A673 (cell line): ENCODE results near the gene PIGL. TPM values are rescaled to one million over a fixed set of nuclear protein-coding genes. Genes with fewer than 3 reads are reported as not detected.

Experiments
- BruUV-seq: library from RNA; stranded (reverse); fragments of 400-500 nt; replicated peaks from 2 replicates; lab custom pipeline; 2021; lab: Mats Ljungman, UMichigan
- CTCF ChIA-PET: fragments of 300-600 bp; sonication (Branson Sonifier 250); formaldehyde crosslinking; loops from one replicate; lab custom pipeline; 2022; ENCODE audit warnings: antibody characterized with exemption; lab: Charles Lee
- POLR2A ChIA-PET: fragments of 300-600 bp; sonication (Branson Sonifier 250); formaldehyde crosslinking; loops from one replicate; lab custom pipeline; 2022; ENCODE audit warnings: antibody characterized with exemption; ENCODE audit not compliant: low non-redundant PET; lab: Charles Lee
- DNase-seq: peaks from one replicate; pipeline ENCODE4 v3.0.0-alpha.2; 2015; ENCODE audit warnings: low spot score
- H3K27ac ChIP-seq: fragments of 200-600 bp; sonication (generic); 2 replicates; pipeline ENCODE4 v1.5.1; 2016; ENCODE audit warnings: mixed run types, low read depth, mild to moderate bottlenecking, mixed read lengths, antibody characterized with exemption, low read length; ENCODE audit not compliant: poor library complexity, severe bottlenecking
- H3K27me3 ChIP-seq: fragments of 200-600 bp; sonication (generic); replicated peaks from 2 replicates; pipeline ENCODE4 v1.6.1; 2017; ENCODE audit warnings: mixed run types, low read depth, mild to moderate bottlenecking, mixed read lengths, antibody characterized with exemption, low read length; ENCODE audit not compliant: insufficient read depth, poor library complexity
- H3K36me3 ChIP-seq: fragments of 200-600 bp; sonication (generic); 2 replicates; pipeline ENCODE4 v1.6.1; 2016; ENCODE audit warnings: mixed run types, mild to moderate bottlenecking, mixed read lengths, antibody characterized with exemption, low read length; ENCODE audit not compliant: insufficient read depth, poor library complexity, severe bottlenecking
- H3K4me1 ChIP-seq: fragments of 200-600 bp; sonication (generic); 2 replicates; pipeline ENCODE4 v1.6.1; 2017; ENCODE audit warnings: mixed run types, mild to moderate bottlenecking, mixed read lengths, antibody characterized with exemption, low read length; ENCODE audit not compliant: insufficient read depth, poor library complexity, severe bottlenecking
- H3K4me3 ChIP-seq: fragments of 200-600 bp; sonication (generic); 2 replicates; pipeline ENCODE4 v1.5.1; 2016; ENCODE audit warnings: low read depth, mixed run types, mild to moderate bottlenecking, mixed read lengths, low read length; ENCODE audit not compliant: poor library complexity, severe bottlenecking
- H3K9me3 ChIP-seq: fragments of 200-600 bp; sonication (generic); 2 replicates; pipeline ENCODE4 v1.6.1; 2016; ENCODE audit warnings: mixed run types, low read depth, mild to moderate bottlenecking, mixed read lengths, antibody characterized with exemption, low read length; ENCODE audit not compliant: poor library complexity, severe bottlenecking
- CTCF ChIP-seq: fragments of 300-800, 200-600 bp; sonication (generic); conservative IDR thresholded peaks from 2 replicates; pipeline ENCODE4 v1.5.1; 2017; ENCODE audit warnings: low read depth, mild to moderate bottlenecking, antibody characterized with exemption, low read length, moderate library complexity, mixed read lengths
- EZH2 ChIP-seq: fragments of 200-600 bp; sonication (generic); IDR thresholded peaks from 2 replicates; pipeline ENCODE4 v1.6.1; 2017; ENCODE audit warnings: borderline replicate concordance, low read depth, mild to moderate bottlenecking, mixed read lengths, antibody characterized with exemption, low read length; ENCODE audit not compliant: poor library complexity, severe bottlenecking
- intact Hi-C: fragments of 100-400 bp; cut with micrococcal nuclease; formaldehyde crosslinking; loops from one replicate; pipeline ENCODE4 v1.10.0; 2022; ENCODE audit not compliant: unreplicated experiment
- total RNA-seq: library from RNA; stranded (reverse); gene quantifications from 2 replicates; pipeline ENCODE4 v1.2.3, GENCODE V29; 2021

Gene PIGL
- total RNA-seq, 1 experiment from 2014 or later = 31.7 TPM

GRCh38 chr17:16251556-16251955 lies 34.5 kb downstream of the PIGL start:
- no TSS peak for BruUV-seq
- Histone ChIP-seq H3K4me3 (no peak overlapping the region), H3K9me3 (no peaks in the 10 kb centered on the region), H3K27ac (no peak overlapping the region), H3K36me3 (no peaks in the 10 kb centered on the region), H3K4me1 (peaks cover 8% of the 10 kb centered on the region), H3K27me3 (no peaks in the 10 kb centered on the region)
- TF ChIP-seq EZH2 (no peak), CTCF (no peak)
- CTCF ChIA-PET = no interaction called here
- intact Hi-C loops = no loop called here
- POLR2A ChIA-PET = no interaction called here
- DNase-seq = no peak

GRCh38 chr17:16254773-16255400 lies 37.9 kb downstream of the PIGL start:
- CTCF ChIA-PET = no interaction called here
- POLR2A ChIA-PET = no interaction called here
- H3K27me3 ChIP-seq = no peaks in the 10 kb centered on the region
- no peaks in the 10 kb centered on the region for H3K36me3 ChIP-seq
- H3K4me1 ChIP-seq = peaks cover 8% of the 10 kb centered on the region
- no peak for DNase-seq
- H3K9me3 ChIP-seq = no peaks in the 10 kb centered on the region
- TF ChIP-seq CTCF = no peak
- TF ChIP-seq EZH2 = no peak
- H3K27ac ChIP-seq = no peak overlapping the region
- intact Hi-C loops = no loop called here
- no TSS peak for BruUV-seq
- no peak overlapping the region for H3K4me3 ChIP-seq

- no peak for DNase-seq
- no peaks in the 10 kb centered on the region for H3K27me3 ChIP-seq
- POLR2A ChIA-PET = no interaction called here
- intact Hi-C loops = no loop called here
- no peaks in the 10 kb centered on the region for H3K36me3 ChIP-seq
- no peak overlapping the region for H3K27ac ChIP-seq
- H3K9me3 ChIP-seq = no peaks in the 10 kb centered on the region
- TF ChIP-seq CTCF = no peak
- no peak for TF ChIP-seq EZH2
- H3K4me1 ChIP-seq = peaks cover 5% of the 10 kb centered on the region
- CTCF ChIA-PET = no interaction called here
- no peak overlapping the region for H3K4me3 ChIP-seq
- no TSS peak for BruUV-seq
These were observed 38.5 kb downstream of the PIGL start for GRCh38 chr17:16255481-16255921.
